Activated CD4-positive, alpha-beta T cell treated with anti-CD3 and anti-CD28 coated beads for 1 hour (primary cell): ENCODE measurements around the gene MRPL28.
"Not testable (repeated sequence)": the region's sequence is repeated elsewhere in the genome, so short reads cannot be mapped to it uniquely, and the experiment has no call there.

Experiments
- DNase-seq: peaks from one replicate; pipeline ENCODE4 v3.0.0-alpha.2; 2020

MRPL28 gene

GRCh38 chr16:373020-373598 lies 2.8 kb upstream of the MRPL28 start:
- no peak for DNase-seq

DNA sequence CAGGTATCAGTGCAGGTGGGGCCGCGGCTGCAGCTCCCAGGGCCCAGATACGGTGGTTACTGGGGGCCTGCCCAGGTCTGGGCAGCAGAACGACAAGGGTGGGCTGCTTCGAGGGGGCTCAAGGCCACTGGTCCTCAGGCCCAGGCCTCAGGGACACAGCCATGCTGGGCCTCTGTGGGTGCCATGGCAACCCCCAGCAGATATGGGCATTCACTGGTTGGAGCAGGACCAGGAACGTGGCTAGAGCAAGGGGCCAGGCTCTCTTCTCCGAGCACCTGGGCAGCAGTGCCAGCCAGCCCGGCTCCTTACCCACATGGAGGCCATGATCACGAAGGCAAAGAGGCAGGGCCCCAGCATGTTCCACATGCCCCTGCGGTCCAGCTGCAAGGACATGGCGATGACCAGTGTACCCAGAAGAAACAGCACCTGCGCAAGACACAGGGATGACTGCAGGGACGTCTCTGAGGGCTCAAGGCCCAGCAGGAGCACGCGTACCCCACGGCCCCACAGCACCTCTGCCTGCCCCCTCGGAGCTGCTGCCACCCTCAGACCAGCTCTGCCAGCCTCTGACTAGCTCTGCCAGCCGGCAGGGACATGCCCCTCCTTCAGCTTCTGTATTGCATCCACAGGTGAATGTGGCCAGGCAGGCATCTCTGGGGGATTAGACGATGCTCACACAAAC lies 2.1 kb upstream of the MRPL28 start:
- DNase-seq, result no peak

GRCh38 chr16:371515-372301 lies 1.4 kb upstream of the MRPL28 start:
- no peak for DNase-seq

DNA sequence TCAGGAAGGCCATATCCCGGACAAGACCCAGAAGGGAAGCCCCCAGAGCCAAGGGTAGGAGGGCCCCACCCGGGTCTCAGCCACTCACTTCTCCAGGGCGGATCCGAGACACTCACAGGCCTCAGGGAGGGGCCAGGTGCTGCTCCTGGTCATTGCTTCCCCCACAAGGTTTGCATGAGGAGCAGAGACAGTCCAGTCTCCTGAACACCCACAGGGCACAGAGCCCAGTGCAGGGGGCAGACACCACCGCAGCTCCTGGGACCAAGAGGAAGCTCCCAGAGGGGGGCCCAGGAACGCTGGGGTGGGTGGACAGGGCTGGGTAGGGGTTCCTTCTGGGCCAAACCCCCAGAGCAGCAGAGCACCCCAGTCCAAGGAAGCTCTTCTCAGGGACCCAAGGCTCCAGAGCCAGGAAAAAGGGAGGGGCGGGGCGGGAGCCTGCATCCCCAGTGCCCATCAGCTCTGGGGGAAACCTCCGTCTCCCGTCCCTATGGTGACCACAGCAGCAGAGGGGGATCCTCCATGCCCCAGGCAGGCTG lies 709 bp upstream of the MRPL28 start:
- DNase-seq, result no peak

- DNase-seq, result no peak
Observed at GRCh38 chr16:369866-370436, 387 bp downstream of the MRPL28 start.

GRCh38 chr16:369275-369865 lies 968 bp downstream of the MRPL28 start:
- no peak for DNase-seq

- DNase-seq, result no peak
Observed at GRCh38 chr16:368388-369158, 1.8 kb downstream of the MRPL28 start.

DNA sequence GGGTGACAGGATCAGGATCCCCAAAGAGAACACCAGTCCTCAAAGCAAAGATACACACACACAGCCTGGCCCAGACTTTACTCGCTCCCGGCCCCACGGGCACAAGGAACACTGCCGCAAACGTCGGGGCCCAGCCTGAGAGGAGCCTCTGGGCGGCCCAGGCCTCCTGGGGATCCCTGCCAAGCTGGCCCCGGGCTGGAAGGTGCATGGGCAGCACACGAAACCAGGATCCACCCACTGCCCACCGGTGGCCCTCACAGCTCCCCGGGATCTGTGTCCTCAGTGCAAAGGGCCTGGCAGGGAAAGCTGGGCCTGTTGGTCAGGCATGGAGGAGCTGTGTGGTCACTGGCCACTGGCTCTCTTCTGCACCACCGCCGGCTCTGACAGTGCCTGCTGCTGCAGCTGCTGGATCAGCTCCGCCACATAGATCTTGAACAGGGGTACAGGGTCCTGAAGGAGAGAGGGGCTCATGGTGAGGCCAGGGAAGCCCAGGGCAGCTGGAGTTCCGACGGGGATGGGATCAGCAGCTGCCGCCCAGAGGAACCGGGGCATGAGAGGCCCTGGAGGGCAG lies 2.9 kb downstream of the MRPL28 start:
- no peak for DNase-seq

- DNase-seq, result no peak
Observed at GRCh38 chr16:366476-366875, 3.9 kb downstream of the MRPL28 start.

DNA sequence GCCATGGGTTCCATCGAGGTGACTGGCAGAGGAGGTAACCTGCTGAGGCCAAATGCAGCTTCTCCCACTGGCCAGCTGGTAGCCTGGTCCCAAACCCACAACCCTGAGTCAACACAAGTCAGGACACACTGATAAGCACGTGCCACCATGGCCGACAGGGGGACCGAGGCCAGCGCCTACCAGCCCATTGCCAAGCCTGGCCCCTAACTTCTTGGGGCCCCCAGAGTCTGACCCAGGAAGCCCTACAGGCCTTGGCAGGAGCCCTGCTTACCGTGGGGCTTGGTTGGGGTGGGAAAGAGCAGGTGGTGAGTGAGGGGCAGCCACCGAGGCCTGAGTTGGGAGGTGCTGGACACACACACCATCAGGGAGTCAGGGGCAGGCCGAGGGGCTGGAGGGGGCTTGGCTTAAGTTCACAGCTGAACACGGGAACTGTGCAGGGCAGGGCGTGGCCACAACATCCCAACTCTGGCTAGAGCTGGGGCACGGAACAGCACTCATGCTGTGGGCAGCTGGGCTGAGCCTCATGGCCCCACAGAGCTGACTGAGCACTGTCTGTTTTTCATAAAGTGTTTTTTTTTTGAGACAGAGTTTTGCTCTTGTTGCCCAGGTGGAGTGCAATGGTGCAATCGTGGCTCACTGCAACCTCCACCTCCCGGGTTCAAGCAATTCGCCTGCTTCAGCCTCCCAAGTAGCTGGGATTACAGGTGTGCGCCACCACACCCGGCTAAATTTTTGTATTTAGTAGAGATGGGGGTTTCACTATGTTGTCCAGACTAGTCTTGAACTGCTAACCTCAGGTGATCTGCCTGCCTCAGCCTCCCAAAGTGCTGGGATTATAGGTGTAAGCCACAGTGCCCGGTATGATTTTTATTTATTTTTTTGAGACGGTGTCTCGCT lies 5.5 kb downstream of the MRPL28 start:
- DNase-seq, result no peak

DNA sequence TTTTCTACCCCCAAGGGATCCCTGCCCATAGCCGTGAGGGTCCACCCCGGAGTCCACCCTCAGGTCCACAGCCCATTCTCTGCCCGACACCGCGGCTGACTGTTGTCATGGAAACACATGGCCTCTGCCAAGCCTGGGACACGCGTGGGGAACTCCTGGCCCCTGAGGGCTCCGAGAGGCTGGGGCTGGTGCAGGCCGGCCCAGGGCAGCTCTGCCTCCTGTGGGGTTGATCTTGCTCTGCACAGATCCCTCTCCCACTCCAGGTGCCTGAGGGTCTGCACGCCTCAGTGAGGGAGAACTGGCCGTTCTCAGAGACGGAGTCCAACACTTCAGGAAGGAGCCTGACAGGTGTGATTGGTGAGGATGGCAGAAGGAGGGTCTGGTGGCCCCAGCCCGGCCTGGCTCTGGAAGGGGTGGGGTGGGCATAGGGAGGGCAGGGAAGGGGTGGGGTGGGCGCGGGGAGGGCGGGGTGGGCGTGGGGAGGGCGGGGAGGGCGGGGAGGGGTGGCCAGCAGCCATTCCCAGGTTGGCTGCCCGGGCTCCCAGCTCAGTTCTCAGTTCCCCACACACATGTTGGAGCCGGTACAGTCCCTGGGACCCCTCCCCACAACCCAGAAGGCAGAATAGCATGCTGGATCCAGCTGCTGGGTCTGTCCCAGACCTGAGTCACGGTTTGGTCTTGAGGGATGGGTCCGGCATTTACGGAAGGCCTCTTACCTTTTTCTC lies 6.4 kb downstream of the MRPL28 start:
- no peak for DNase-seq

- DNase-seq, result no peak
Observed at GRCh38 chr16:363110-363765, 7.1 kb downstream of the MRPL28 start.

DNA sequence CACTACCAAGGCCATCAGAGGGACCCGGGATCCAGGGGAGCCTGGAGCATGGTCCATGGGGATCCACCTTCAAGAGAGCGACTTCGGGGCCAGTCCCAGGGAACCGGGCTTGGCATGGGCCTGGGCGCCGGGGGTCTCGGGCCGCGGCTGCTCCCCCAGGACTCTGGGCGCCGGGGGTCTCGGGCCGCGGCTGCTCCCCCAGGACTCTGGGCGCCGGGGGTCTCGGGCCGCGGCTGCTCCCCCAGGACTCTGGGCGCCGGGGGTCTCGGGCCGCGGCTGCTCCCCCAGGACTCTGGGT lies 7.7 kb downstream of the MRPL28 start:
- not testable (repeated sequence) for DNase-seq

- peak; percentile 64 for DNase-seq
Observed at GRCh38 chr16:361872-362701, 8.3 kb downstream of the MRPL28 start.

DNA sequence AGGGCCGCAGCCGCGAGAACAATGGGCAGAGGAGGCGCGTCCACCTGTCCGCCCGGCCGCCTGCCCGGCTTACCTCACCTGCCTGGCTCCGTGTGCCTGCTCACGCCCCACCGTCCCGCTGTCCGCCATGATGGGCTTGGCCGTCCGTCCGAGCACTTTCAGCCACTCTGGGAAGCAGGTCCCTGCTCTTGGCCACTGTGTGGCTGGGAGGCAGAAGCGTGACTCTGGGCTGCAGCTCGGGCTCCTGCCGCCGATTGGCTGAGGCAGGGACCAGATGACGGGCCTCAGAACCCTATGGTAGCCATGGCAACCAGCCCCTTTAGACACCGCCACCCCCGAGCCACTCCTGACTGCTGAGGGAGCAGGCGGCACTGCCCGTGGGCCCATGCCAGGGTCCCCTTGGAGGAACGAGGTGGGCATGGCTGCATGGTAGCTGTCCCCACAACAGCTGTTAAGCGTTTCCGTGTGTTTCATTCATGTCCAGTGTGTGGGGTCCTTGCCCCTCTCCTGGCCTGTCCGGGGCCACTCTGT lies 8.9 kb downstream of the MRPL28 start:
- DNase-seq, result no peak

- no peak for DNase-seq
Observed at GRCh38 chr16:360698-361336, 9.5 kb downstream of the MRPL28 start.

DNA sequence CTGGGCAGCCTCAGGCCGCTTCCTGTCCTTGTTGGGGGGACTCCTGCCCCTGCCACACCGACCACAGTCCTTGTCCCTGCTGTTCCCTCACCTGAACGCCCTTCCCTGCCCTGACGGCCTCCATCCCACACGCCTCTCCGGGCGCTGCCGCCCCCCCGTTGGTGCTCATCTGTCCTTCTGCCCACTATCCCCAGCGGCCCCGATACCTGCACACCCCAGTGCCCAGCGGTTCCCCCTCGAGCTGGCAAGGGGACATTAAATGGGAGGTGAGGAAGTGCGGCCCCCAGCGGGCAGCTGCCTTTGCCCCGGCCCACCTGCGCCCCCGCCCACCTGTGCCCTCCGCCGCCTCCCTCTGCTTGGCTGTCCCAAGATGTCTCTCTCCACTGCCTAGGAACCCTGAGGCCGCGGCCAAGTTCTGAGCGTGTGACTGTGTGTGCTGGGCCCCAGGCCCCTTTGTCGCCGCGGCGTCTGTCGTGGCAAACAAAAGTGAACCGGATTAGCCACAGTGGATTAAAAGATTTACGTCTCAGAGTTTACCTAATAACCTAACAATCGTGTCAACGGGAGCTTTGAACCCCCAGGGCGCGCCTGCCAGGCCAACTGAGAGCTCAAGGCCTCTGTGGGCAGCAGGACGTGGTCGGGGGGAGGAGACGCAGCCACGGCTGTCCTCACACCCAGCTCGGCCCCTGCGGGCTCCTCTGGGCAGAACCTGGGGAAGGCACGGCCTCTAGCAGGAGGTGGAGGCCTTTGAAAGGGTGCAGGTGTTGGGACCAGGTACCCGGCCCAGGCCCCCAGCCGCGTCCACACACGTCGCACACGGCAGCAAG lies 10.3 kb downstream of the MRPL28 start:
- no peak for DNase-seq
